ENCODE results near the gene LINS1. TPM values are rescaled to one million over a fixed set of nuclear protein-coding genes. Genes with fewer than 3 reads are reported as not detected.

LINS1 gene, protein sequence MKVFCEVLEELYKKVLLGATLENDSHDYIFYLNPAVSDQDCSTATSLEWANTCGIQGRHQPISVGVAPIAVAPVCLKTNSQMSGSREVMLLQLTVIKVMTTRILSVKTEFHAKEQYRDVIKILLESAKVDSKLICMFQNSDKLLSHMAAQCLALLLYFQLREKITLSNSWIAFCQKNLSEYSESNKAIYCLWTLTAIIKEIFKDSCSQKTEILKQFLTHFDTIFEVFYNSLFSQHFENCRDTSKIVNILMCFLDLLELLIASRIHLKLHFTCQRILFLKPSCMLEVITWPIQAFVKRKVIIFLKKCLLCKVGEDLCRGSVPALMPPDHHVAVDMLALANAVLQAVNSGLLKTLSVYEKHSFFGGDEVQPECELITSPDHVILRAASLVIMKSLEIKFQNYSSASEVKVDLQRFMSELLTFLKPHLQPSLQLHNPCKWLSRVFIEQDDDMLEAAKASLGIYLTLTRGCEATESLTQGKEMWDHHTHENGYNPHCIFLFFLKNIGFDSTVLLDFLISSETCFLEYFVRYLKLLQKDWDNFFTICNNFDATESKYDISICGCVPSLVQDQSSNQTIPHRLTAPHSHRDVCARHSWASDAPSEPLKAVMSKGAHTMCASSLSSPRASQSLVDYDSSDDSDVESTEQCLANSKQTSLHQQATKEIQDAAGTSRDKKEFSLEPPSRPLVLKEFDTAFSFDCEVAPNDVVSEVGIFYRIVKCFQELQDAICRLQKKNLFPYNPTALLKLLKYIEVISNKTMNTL
- total RNA-seq = 116 TPM

DNA sequence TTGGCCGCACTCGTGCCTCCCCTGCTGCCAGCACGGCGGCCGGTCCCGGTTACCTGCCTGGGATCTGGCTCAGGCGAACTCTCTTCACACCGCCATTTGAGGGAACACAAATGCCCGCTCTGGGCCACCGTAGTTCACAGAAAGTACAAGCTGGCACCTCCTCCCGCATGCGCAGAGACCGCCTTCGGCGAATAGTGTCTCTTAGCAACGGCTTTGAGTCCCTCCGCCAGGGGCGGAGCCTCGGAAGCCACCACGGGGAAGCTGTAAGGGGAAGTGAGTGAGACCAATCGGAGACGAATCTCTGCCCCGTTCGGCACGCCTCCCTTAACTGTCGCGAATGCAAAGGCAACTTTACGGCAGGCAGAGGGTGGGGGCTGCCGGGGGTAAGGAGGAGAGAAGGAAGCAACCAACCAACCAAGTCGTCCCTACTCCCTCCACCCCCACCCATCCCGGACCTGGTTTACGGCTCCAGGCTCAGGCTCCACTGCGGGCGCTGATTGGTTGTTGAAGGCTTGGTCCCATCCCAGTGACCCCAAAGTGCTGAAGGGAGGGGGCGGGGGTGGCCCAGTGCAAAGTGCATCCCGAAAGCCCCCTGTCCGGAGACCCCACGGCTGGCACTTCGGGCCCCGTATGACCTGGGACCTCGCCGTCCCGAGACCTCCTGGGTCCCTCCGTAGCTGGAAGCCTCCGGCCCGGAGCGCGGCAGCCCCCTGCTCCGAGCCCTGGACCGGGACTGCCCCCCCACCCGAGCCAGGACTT, at the start of gene LINS1, which contains the start of gene ASB7:
LINS1 (minus strand) TSS at position 121 of the 759 bp plus-strand sequence. CDS start 21,342 bp downstream, outside the sequence.
ASB7 (plus strand) TSS at position 526 of the 759 bp plus-strand sequence. CDS start 9,628 bp downstream, outside the sequence.
- no peaks in the 10 kb centered on the region for H3K27me3 ChIP-seq (ENCODE audit: insufficient read depth, low read length)
- no peaks in the 10 kb centered on the region for H3K9me3 ChIP-seq (ENCODE audit: low read depth, low read length)
- peak within 1 kb of the TSS; percentile 91 for H3K4me3 ChIP-seq (ENCODE audit: low read length)
- peaks cover 27% of the 10 kb centered on the region for H3K4me1 ChIP-seq (ENCODE audit: insufficient read depth, low read length)

DNA sequence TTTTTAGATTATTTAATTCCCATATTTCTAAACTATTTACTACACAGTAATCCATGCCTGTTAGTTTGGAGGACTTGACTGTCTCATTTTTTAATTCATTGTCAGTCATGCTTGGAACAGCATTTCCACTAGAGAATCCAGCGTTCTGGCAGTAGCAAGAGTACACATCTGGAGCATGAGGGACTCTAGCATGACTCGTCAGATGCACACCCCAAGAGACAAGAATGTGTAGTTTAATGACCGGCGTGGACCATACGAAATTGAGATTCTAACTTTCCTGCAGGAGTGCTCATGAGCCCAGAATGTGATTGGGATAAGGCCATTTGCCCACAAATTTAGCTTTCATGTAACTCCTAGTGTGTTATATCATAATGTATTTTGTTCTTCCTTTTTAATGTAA, 49.3 kb upstream of the LINS1 start:
- Histone ChIP-seq H3K4me1 (ENCODE audit: insufficient read depth, low read length) (no peaks in the 10 kb centered on the region), H3K27me3 (ENCODE audit: insufficient read depth, low read length) (no peaks in the 10 kb centered on the region), H3K4me3 (ENCODE audit: low read length) (no peak overlapping the region), H3K9me3 (ENCODE audit: low read depth, low read length) (no peaks in the 10 kb centered on the region)

DNA sequence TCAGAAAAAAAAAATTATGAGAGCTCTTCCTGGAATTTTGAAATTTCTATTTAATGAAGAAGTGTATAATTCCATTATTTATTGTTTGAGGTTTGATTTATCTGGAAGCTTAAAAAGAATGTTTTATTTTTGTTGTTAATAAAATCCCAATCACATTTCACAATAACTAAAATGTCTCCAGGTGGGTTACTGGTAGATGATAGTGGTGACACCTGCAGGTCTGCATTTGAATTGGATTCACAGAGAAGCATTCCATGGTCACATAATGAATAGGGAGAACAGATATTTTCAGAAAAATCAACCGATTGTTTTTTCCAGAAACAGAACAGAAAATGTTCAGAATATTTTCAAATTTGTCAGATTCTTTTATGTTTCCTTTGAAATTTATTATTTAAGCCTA, 48.7 kb upstream of the LINS1 start:
- Histone ChIP-seq H3K9me3 (ENCODE audit: low read depth, low read length) (no peaks in the 10 kb centered on the region), H3K4me3 (ENCODE audit: low read length) (no peak overlapping the region), H3K4me1 (ENCODE audit: insufficient read depth, low read length) (peaks cover under 1% of the 10 kb centered on the region), H3K27me3 (ENCODE audit: insufficient read depth, low read length) (no peaks in the 10 kb centered on the region)

DNA sequence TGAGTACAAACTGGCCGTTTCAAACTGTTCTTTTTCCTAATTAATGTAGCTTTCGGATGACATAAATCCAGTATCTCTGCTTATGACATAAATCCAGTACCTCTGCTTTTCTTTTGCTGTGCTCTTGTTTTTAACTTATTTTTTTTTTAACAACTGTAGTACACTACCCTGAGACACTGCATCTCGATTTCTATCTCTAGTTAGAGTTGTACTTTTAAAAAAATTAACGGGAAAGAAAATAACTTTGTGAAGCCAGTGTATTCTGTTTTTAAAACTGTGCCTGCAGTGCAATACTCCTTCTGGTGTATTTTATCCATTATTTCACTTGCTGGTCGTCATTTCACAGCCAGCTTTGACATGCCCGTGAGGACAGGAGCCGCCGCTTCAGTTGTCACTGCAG, 47.0 kb upstream of the LINS1 start:
- Histone ChIP-seq H3K27me3 (ENCODE audit: insufficient read depth, low read length) (no peaks in the 10 kb centered on the region), H3K4me1 (ENCODE audit: insufficient read depth, low read length) (peaks cover 5% of the 10 kb centered on the region), H3K9me3 (ENCODE audit: low read depth, low read length) (no peaks in the 10 kb centered on the region), H3K4me3 (ENCODE audit: low read length) (no peak overlapping the region)

DNA sequence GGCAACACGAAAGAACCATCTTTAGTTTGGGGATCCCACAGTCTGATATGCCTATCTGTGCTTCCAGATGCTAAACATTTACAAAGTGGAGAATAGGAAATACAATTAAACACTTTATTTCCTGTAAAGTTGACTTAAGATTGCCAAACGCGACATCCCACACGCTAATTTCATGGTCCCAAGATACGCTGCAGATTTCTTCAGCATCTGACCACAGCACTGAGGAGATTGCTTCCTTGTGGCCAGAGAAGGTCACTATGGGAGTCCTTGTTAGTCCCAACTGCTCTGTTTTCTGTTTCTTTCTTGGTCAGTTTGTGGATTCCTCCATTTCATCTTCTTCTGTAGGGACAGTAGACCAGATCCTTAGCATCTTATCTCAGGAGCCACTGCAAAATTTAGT, 43.7 kb upstream of the LINS1 start:
- no peak overlapping the region for H3K4me3 ChIP-seq (ENCODE audit: low read length)
- peaks cover 17% of the 10 kb centered on the region for H3K4me1 ChIP-seq (ENCODE audit: insufficient read depth, low read length)
- no peaks in the 10 kb centered on the region for H3K27me3 ChIP-seq (ENCODE audit: insufficient read depth, low read length)
- no peaks in the 10 kb centered on the region for H3K9me3 ChIP-seq (ENCODE audit: low read depth, low read length)

DNA sequence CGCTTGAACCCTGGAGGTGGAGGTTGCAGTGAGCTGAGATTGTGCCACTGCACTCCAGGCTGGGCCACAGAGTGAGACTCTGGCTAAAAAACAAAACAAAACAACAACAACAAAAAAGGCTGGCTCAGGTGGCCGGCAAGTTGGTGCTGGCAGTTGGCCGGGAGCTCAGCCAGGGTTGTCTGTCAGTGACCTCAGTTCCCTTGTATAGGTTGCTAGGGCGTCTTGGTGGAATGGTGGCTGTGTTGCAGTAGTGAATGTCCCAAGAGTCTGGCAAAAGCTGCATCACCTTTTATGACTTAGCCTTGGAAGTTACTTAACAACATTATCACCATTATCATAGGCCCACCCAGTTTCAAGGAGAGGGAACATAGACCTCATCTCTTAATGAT, 41.0 kb upstream of the LINS1 start:
- Histone ChIP-seq H3K4me3 (ENCODE audit: low read length) (no peak overlapping the region), H3K27me3 (ENCODE audit: insufficient read depth, low read length) (no peaks in the 10 kb centered on the region), H3K9me3 (ENCODE audit: low read depth, low read length) (no peaks in the 10 kb centered on the region), H3K4me1 (ENCODE audit: insufficient read depth, low read length) (peaks cover 17% of the 10 kb centered on the region)

DNA sequence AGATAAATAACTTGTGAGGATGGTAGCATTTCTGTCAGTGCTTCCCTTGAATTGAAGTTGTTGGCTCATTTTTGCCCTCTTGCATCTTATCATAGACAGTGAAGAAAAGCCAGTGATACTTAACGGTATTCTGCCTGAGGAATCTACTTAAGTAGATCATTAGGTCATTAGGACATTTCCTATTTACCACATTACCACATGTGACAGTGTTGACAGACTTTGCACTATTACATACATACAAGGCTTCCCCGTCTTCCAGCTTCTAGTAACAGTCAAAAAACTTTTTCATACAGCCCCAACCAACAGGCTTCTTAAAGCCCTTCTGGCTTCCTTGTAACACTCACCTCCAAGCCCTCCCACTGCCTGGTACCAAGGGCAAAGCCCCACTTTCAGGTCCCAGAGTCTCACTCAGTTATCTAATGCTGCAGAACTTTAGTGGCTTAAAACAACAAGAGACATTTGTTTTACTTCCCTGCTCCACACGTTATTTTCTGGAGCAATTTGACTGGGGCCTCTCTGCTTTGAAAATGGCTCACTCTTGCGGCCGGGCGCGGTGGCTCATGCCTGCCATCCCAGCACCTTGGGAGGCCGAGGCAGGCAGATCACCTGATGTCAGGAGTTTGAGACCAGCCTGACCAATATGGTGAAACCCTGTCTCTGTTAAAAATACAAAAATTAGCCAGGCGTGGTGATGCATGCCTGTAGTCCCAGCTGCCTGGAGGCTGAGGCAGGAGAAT, 40.4 kb upstream of the LINS1 start:
- no peak overlapping the region for H3K4me3 ChIP-seq (ENCODE audit: low read length)
- no peaks in the 10 kb centered on the region for H3K27me3 ChIP-seq (ENCODE audit: insufficient read depth, low read length)
- H3K4me1 ChIP-seq (ENCODE audit: insufficient read depth, low read length) = peaks cover 17% of the 10 kb centered on the region
- no peaks in the 10 kb centered on the region for H3K9me3 ChIP-seq (ENCODE audit: low read depth, low read length)

DNA sequence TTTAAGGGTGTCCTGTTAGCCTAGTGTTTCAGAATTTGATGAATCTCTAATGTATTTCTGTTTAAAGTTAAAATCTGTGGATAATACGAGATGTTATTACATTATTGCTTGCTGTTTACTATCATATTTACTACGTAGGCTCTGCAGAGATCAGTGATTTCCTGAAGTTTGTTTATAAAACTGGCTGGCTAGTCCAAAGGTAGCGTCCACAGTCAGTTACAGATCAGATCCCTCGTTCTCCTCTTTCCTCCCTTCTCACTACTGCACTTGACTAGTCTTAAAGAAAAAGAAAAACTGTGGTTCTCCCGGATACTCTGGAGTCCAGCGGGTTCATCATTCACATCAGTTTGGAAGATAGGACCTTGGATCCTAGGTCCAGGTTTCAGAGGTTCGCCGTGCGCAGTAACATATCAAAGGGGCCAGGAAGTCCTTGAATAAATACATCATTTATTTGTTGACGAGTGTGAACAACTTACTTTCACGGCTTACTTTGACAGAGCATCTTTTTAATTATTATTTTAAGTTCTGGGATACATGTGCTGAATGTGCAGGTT, 36.3 kb upstream of the LINS1 start:
- Histone ChIP-seq H3K27me3 (ENCODE audit: insufficient read depth, low read length) (no peaks in the 10 kb centered on the region), H3K4me1 (ENCODE audit: insufficient read depth, low read length) (peaks cover 16% of the 10 kb centered on the region), H3K9me3 (ENCODE audit: low read depth, low read length) (no peaks in the 10 kb centered on the region), H3K4me3 (ENCODE audit: low read length) (no peak overlapping the region)

DNA sequence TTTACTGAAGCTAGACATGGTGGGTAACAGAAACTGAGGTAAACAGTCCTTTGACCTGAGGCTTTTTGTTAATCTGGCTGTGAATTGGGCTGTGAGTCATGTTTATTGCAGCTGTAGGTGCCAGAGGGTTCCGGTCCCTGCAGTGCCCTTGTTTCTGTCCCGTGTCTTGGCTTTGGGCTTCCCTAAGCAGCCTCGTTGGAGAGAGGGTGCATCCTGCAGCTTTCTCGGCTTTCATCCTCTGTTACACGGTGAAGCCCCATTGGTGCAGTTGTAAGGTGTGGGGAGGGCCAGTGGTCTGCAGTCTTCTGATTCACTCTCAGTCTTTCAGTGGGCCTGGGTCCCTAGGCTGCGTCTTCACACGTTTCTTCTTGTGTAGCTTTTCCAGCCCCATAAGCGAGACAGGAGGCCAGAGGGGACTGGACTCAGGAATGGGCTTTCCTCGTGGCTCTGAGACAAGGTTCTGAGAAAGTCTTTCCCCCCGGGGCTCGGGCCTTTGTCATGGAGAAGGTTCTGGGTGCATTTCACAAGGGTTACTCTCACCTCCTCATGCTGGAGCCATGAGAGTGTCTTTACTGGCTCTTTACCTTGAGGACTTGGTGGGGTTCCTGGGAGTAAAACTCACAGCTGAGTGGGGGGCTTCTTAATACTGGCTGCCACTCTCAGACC, 33.6 kb upstream of the LINS1 start:
- Histone ChIP-seq H3K4me3 (ENCODE audit: low read length) (no peak overlapping the region), H3K27me3 (ENCODE audit: insufficient read depth, low read length) (no peaks in the 10 kb centered on the region), H3K9me3 (ENCODE audit: low read depth, low read length) (no peaks in the 10 kb centered on the region), H3K4me1 (ENCODE audit: insufficient read depth, low read length) (peaks cover 3% of the 10 kb centered on the region)

DNA sequence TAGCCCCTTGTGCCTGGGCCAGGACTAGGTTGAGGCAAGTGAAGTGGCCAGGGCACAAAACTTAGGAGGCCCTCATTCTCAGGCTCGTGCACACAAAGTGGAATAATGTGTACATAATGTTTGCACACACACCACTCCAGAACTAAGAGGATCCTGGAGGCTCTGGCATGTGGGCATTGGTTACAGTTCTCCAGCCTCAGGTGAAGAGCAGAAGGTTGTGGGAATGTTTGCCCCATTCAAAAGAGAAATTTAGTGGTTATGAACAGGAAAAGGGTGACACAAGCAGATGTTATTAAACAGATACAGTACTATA, 31.7 kb upstream of the LINS1 start:
- no peaks in the 10 kb centered on the region for H3K9me3 ChIP-seq (ENCODE audit: low read depth, low read length)

DNA sequence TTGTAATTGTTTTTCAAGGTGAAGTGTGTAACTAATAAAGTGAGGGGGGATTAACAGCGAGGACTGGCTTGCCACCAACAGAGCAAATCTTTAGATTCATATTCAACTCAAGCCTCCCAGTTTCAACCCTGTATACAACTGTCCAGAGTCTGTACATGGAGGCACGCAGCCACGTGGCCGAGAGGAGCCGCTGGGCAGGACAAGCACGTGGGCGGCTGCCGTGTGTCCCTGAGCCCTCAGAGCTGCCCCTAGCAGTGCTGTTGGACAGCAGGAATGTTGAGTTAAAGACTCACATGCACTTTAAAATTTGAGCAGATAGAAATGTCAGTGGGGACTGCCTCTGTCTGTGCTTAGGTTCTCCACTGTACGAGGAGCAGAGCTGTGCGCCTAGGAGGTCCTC, 29.8 kb upstream of the LINS1 start:
- Histone ChIP-seq H3K9me3 (ENCODE audit: low read depth, low read length) (no peaks in the 10 kb centered on the region), H3K27me3 (ENCODE audit: insufficient read depth, low read length) (no peaks in the 10 kb centered on the region), H3K4me1 (ENCODE audit: insufficient read depth, low read length) (peaks cover 3% of the 10 kb centered on the region), H3K4me3 (ENCODE audit: low read length) (no peak overlapping the region)

More for the DNA sequence above, 31.7 kb upstream of the LINS1 start:
- Histone ChIP-seq H3K27me3 (ENCODE audit: insufficient read depth, low read length) (no peaks in the 10 kb centered on the region), H3K4me3 (ENCODE audit: low read length) (no peak overlapping the region), H3K4me1 (ENCODE audit: insufficient read depth, low read length) (peaks cover 3% of the 10 kb centered on the region)

DNA sequence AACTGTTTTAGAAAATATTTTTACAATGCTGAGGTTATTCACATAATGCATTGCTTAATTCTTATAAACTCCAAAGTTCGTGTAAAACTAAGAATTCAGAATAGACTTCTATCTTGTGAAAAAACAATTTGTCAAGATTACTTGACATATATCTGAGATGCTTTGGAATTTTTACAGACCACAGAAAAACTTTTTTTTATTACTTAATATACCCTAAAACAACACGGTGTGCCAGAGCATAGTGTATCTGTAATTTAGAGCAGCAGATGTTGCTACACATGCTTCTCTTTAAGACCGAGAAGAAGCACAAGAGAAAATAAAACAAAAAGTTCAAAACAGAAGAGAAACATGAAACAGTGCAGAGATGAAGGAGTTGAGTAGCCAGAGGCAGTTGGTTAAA, 26.8 kb upstream of the LINS1 start:
- peaks cover 3% of the 10 kb centered on the region for H3K4me1 ChIP-seq (ENCODE audit: insufficient read depth, low read length)
- no peak overlapping the region for H3K4me3 ChIP-seq (ENCODE audit: low read length)
- H3K27me3 ChIP-seq (ENCODE audit: insufficient read depth, low read length) = no peaks in the 10 kb centered on the region
- no peaks in the 10 kb centered on the region for H3K9me3 ChIP-seq (ENCODE audit: low read depth, low read length)

DNA sequence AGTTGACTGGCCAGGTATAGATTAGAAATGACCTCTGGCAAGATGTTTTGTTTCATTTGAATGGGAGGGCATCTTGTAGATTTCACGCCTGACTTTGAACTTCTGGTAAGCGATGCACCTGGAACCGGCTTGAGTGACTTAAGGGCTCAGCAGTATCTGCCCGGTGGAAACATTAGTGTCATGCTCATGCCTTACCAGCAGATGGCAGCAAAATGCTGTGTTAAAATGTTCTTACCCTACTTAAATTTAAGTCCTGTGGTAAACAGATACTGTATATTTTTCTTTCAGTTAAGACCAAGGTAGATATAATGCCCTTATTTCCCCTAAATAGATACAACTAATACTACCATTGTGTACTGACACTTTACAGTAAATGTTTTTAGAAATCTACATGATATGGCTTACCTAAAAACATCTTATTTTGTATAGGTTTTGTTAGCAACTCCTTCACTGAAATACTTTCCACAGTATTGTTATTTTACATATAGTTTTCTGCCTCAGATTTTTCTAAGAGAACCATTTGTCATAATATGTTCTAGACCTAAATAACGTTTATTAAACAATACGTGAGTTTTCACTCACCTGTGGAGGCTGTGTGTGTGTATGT, 25.9 kb upstream of the LINS1 start:
- H3K9me3 ChIP-seq (ENCODE audit: low read depth, low read length) = no peaks in the 10 kb centered on the region
- H3K4me1 ChIP-seq (ENCODE audit: insufficient read depth, low read length) = peaks cover 4% of the 10 kb centered on the region
- H3K27me3 ChIP-seq (ENCODE audit: insufficient read depth, low read length) = no peaks in the 10 kb centered on the region
- H3K4me3 ChIP-seq (ENCODE audit: low read length) = no peak overlapping the region

DNA sequence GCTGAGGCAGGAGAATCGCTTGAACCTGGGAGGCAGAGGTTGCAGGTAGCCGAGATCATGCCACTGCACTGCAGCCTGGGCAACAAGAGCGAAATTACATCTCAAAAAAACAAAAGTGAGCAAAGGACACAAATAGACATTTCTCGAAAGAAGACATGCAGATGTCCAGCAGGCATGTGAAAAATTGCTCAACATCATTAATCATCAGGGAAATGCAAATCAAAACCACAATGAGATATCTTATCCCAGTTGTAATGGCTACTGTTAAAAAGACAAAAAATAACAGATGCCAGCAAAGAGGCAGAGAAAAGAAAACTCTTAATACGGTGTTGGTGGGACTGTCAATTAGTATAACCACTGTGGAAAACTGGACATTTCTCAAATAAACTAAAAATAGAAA, 21.3 kb upstream of the LINS1 start:
- peaks cover 10% of the 10 kb centered on the region for H3K4me1 ChIP-seq (ENCODE audit: insufficient read depth, low read length)
- H3K9me3 ChIP-seq (ENCODE audit: low read depth, low read length) = no peaks in the 10 kb centered on the region
- H3K27me3 ChIP-seq (ENCODE audit: insufficient read depth, low read length) = no peaks in the 10 kb centered on the region
- H3K4me3 ChIP-seq (ENCODE audit: low read length) = no peak overlapping the region

All from mononuclear cell (primary cell).